Amygdala (tissue), 56 donors: ENCODE data around the gene MYBPH.

Experiments
- DNase-seq, 56 donors: peaks; one replicate each; lab custom pipeline; 2025; lab: John Stamatoyannopoulos, UW

Gene MYBPH

DNA sequence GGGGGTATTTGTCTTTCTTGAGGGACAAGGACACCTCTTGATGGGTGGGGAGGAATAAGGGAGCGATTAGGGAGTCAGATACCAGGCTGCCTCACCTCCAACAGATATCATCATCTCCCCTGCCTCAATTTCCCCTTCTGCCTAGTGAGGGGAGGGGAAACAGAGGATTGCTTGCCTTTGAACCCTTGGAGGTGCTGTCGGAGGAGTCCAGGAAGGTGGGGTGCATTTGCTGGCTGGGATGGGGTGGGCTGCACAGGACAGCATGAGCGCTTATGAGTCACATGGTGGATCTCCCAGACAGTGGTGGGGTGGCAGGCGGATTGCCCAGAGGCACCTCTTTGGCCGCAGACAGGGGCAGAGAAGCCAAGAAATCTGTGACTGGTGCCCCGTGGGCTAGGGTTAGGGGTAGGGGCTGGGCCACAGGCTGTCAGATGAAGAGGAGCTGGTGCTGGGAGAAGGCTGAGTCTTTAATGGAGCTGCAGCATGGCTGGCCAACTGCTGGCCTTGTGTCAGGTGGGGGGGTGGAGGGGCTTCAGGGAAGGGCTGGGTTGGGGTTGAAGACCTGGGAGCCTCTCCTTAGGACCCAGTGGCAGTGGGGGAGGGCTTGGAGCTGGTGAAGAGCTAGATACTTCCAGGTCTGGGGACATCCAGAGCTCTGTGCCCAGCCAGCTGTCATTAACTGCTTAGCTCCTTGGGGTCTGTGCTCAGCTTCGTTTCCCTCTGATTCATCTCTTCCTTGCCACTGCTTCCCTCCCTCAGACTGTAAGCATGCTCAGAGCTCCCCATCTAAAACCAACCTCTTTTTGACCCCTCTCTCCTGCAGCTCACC is 55.1 kb downstream of the MYBPH start:
- DNase-seq: no peak
